ENCODE data around the gene EGR4.

DNA sequence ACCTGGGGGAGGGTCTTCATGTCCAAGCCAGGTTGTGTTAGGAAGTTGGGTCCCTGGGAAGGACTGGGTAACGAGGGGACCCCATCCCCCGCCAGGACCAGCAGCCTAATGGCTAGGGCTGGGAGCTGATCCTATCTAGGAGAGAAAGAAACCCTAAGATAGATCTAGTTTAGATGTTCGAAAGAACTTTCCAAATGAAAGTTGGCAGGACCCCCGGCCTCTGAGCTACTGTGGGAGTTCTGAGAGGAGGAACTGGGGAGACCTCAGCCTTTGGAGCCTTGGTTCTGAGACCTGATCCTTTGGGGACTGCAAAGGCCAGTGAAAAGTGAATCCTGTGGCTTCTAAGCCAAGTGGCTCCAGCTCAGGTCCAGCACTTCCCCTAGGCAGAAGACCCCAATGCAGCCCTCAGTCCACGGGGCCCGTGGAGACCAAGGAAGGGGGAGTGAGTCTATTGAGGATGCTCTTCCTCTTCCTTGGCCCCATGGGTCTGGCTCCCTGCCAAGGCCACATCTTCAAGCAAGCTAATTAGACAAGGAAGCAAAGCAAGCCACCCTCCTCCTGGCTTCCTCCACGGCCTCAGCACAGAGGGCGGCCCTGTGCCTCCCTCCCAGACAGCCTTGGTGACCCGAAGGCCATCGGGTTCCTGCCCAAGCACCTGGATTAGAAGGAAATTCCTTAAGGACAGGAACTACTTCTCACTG, 35.8 kb downstream of the EGR4 start:
- TF ChIP-seq, protein P1, sequence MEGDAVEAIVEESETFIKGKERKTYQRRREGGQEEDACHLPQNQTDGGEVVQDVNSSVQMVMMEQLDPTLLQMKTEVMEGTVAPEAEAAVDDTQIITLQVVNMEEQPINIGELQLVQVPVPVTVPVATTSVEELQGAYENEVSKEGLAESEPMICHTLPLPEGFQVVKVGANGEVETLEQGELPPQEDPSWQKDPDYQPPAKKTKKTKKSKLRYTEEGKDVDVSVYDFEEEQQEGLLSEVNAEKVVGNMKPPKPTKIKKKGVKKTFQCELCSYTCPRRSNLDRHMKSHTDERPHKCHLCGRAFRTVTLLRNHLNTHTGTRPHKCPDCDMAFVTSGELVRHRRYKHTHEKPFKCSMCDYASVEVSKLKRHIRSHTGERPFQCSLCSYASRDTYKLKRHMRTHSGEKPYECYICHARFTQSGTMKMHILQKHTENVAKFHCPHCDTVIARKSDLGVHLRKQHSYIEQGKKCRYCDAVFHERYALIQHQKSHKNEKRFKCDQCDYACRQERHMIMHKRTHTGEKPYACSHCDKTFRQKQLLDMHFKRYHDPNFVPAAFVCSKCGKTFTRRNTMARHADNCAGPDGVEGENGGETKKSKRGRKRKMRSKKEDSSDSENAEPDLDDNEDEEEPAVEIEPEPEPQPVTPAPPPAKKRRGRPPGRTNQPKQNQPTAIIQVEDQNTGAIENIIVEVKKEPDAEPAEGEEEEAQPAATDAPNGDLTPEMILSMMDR (IDR thresholded peaks at IDR 0.05): no peak
- TF ChIP-seq POLR2A (IDR thresholded peaks at IDR 0.05) (no peak), POLR2AphosphoS5 (IDR thresholded peaks at IDR 0.05) (no peak)
